Mesenchymal stem cell (in vitro differentiated cells and primary cell): ENCODE measurements around the gene TMEM107.

ENCODE experiments used
- DNase-seq: peaks from one replicate; pipeline ENCODE4 v3.0.0-alpha.2; 2013
- H2AFZ ChIP-seq: one replicate; pipeline ENCODE4 v1.6.1; 2013; ENCODE audit warnings: low read depth, mild to moderate bottlenecking, control low read depth, inconsistent platforms, low read length, moderate library complexity
- H2AK5ac ChIP-seq: 2 replicates; pipeline ENCODE4 v1.6.1; 2013; ENCODE audit warnings: low read length, moderate library complexity, mild to moderate bottlenecking, inconsistent platforms; ENCODE audit not compliant: severe bottlenecking
- H2BK120ac ChIP-seq: one replicate; pipeline ENCODE4 v1.6.1; 2013; ENCODE audit warnings: low read depth, mild to moderate bottlenecking, inconsistent platforms, low read length, moderate library complexity
- H2BK12ac ChIP-seq, 2 experiments: one replicate each; pipeline ENCODE4 v1.6.1; 2013; ENCODE audit warnings: inconsistent platforms in 2 of 2, low read length in 2 of 2, mild to moderate bottlenecking in 2 of 2, moderate library complexity in 2 of 2, control low read depth in 1 of 2
- H2BK15ac ChIP-seq: one replicate; pipeline ENCODE4 v1.6.1; 2013; ENCODE audit warnings: mild to moderate bottlenecking, low read depth, inconsistent platforms; ENCODE audit not compliant: poor library complexity, severe bottlenecking
- H2BK5ac ChIP-seq: 2 replicates; pipeline ENCODE4 v1.6.1; 2013; ENCODE audit warnings: low read depth, mild to moderate bottlenecking, low read length, control low read depth, inconsistent platforms; ENCODE audit not compliant: poor library complexity, severe bottlenecking
- H3K14ac ChIP-seq, 2 experiments: one replicate each; pipeline ENCODE4 v1.6.1; 2013; ENCODE audit warnings: inconsistent platforms in 2 of 2, low read length in 2 of 2, control low read depth in 1 of 2, mild to moderate bottlenecking in 1 of 2, moderate library complexity in 1 of 2
- H3K18ac ChIP-seq, 2 experiments: one replicate each; pipeline ENCODE4 v1.6.1; 2013; ENCODE audit warnings: inconsistent platforms in 2 of 2, low read length in 2 of 2, control low read depth in 1 of 2, low read depth in 1 of 2, mild to moderate bottlenecking in 1 of 2
- H3K23ac ChIP-seq, 2 experiments: one replicate each; pipeline ENCODE4 v1.6.1; 2013; ENCODE audit warnings: inconsistent platforms in 2 of 2, low read length in 2 of 2, mild to moderate bottlenecking in 2 of 2, moderate library complexity in 2 of 2, control low read depth in 1 of 2
- H3K27ac ChIP-seq: 2 replicates; pipeline ENCODE4 v1.5.1; 2013; ENCODE audit warnings: mild to moderate bottlenecking, moderate library complexity, low read length, control low read depth, inconsistent platforms; ENCODE audit not compliant: poor library complexity, severe bottlenecking
- H3K27me3 ChIP-seq, 2 experiments: 2 replicates each; pipeline versions ENCODE4 v1.6.1 to v1.7.0; 2013; ENCODE audit warnings: low read length in 2 of 2, mild to moderate bottlenecking in 2 of 2, moderate library complexity in 2 of 2, control low read depth in 1 of 2, inconsistent platforms in 1 of 2; ENCODE audit not compliant: control insufficient read depth in 1 of 2, insufficient read depth in 1 of 2
- H3K36me3 ChIP-seq, 2 experiments: 2 replicates each; pipeline versions ENCODE4 v1.6.1 to v1.7.0; 2013; ENCODE audit warnings: low read length in 2 of 2, control low read depth in 1 of 2, inconsistent platforms in 1 of 2, low read depth in 1 of 2, mild to moderate bottlenecking in 1 of 2; ENCODE audit not compliant: insufficient read depth in 2 of 2, control insufficient read depth in 1 of 2
- H3K4ac ChIP-seq, 2 experiments: one replicate each; pipeline ENCODE4 v1.6.1; 2013; ENCODE audit warnings: inconsistent platforms in 2 of 2, low read length in 2 of 2, mild to moderate bottlenecking in 2 of 2, moderate library complexity in 2 of 2, control low read depth in 1 of 2, low read depth in 1 of 2
- H3K4me1 ChIP-seq: 2 replicates; pipeline ENCODE4 v1.6.1; 2013; ENCODE audit warnings: low read depth, low read length, control low read depth; ENCODE audit not compliant: control insufficient read depth, insufficient read depth
- H3K4me2 ChIP-seq: 2 replicates; pipeline ENCODE4 v1.6.1; 2013; ENCODE audit warnings: low read length, mild to moderate bottlenecking, inconsistent platforms; ENCODE audit not compliant: poor library complexity, severe bottlenecking
- H3K4me3 ChIP-seq, 2 experiments: 2 replicates each; pipeline versions ENCODE4 v1.5.1 to v1.7.0; 2013; ENCODE audit warnings: low read length in 2 of 2, mild to moderate bottlenecking in 2 of 2, control low read depth in 1 of 2, low read depth in 1 of 2; ENCODE audit not compliant: insufficient read depth in 1 of 2
- H3K79me1 ChIP-seq: replicated peaks from 2 replicates; pipeline ENCODE4 v1.6.1; 2013; ENCODE audit warnings: mild to moderate bottlenecking, control low read depth, low read length, inconsistent platforms; ENCODE audit not compliant: poor library complexity, severe bottlenecking
- H3K9ac ChIP-seq: 2 replicates; pipeline ENCODE4 v1.7.0; 2013; ENCODE audit warnings: mild to moderate bottlenecking, low read length, moderate library complexity
- H3K9me3 ChIP-seq: 2 replicates; pipeline ENCODE4 v1.7.0; 2013; ENCODE audit warnings: mild to moderate bottlenecking, low read length; ENCODE audit not compliant: control insufficient read depth
- H4K8ac ChIP-seq: one replicate; pipeline ENCODE4 v1.6.1; 2013; ENCODE audit warnings: inconsistent platforms, mild to moderate bottlenecking, low read length, moderate library complexity
- H4K91ac ChIP-seq: one replicate; pipeline ENCODE4 v1.6.1; 2013; ENCODE audit warnings: mild to moderate bottlenecking, low read length, inconsistent platforms
- WGBS: methylation state at CpG from one replicate; pipeline ENCODE4 v1.1.7; 2013; ENCODE audit warnings: mixed read lengths; 5-methylcytosine and 5-hydroxymethylcytosine counted together

TMEM107 gene

GRCh38 chr17:8160224-8160577 is 16.0 kb downstream of the TMEM107 start:
- no peak overlapping the region for H3K4me3 ChIP-seq
- H3K27ac ChIP-seq, result no peak overlapping the region
- H3K4me1 ChIP-seq, result peaks cover 38% of the 10 kb centered on the region
- no peak overlapping the region for H4K8ac ChIP-seq
- no peak overlapping the region for H3K14ac ChIP-seq
- H2BK120ac ChIP-seq, result no peak overlapping the region
- WGBS, result 78% methylated on average over 3 of the region's 4 CpGs
- no peaks in the 10 kb centered on the region for H3K27me3 ChIP-seq
- no peak overlapping the region for H4K91ac ChIP-seq
- no peak overlapping the region for H3K9ac ChIP-seq
- H3K9me3 ChIP-seq, result no peaks in the 10 kb centered on the region
- no peak overlapping the region for H3K4me2 ChIP-seq
- H3K4ac ChIP-seq, result no peak overlapping the region
- H2BK5ac ChIP-seq, result no peak overlapping the region
- H3K23ac ChIP-seq, result no peak overlapping the region
- peak; percentile 7 for DNase-seq
- H2BK15ac ChIP-seq, result no peak overlapping the region
- no peak overlapping the region for H2AK5ac ChIP-seq
- peaks cover 24% of the 10 kb centered on the region for H3K79me1 ChIP-seq
- H3K18ac ChIP-seq, result no peak overlapping the region
- H3K36me3 ChIP-seq, result peaks cover 20 to 24% of the 10 kb centered on the region in 2 experiments
- H2BK12ac ChIP-seq, result no peak overlapping the region
- no peak overlapping the region for H2AFZ ChIP-seq

GRCh38 chr17:8159459-8160223 is 16.5 kb downstream of the TMEM107 start:
- WGBS, result 96% methylated on average over 3 of the region's 4 CpGs
- no peak overlapping the region for H4K8ac ChIP-seq

GRCh38 chr17:8159032-8159400 is 17.2 kb downstream of the TMEM107 start:
- H4K8ac ChIP-seq, result no peak overlapping the region
- H3K27ac ChIP-seq, result no peak overlapping the region
- H3K79me1 ChIP-seq, result peaks cover 26% of the 10 kb centered on the region
- H3K27me3 ChIP-seq, result no peaks in the 10 kb centered on the region
- H3K9ac ChIP-seq, result no peak overlapping the region
- no peak overlapping the region for H2AK5ac ChIP-seq
- no peak for DNase-seq
- H2BK15ac ChIP-seq, result no peak overlapping the region
- no peak overlapping the region for H4K91ac ChIP-seq
- no peak overlapping the region for H3K14ac ChIP-seq
- H3K23ac ChIP-seq, result no peak overlapping the region
- no peak overlapping the region for H2AFZ ChIP-seq
- no peaks in the 10 kb centered on the region for H3K9me3 ChIP-seq
- WGBS, result 53% methylated on average over 2 of the region's 3 CpGs
- no peak overlapping the region for H3K4ac ChIP-seq
- H3K4me1 ChIP-seq, result peaks cover 38% of the 10 kb centered on the region
- H3K36me3 ChIP-seq, result peaks cover 20 to 24% of the 10 kb centered on the region in 2 experiments
- H2BK5ac ChIP-seq, result no peak overlapping the region
- no peak overlapping the region for H2BK120ac ChIP-seq
- no peak overlapping the region for H3K4me2 ChIP-seq
- no peak overlapping the region for H3K4me3 ChIP-seq
- no peak overlapping the region for H3K18ac ChIP-seq
- no peak overlapping the region for H2BK12ac ChIP-seq

More at GRCh38 chr17:8159459-8160223, 16.5 kb downstream of the TMEM107 start:
- Histone ChIP-seq H3K23ac (peak overlapping the region in 1 of 2 experiments; percentile 43), H2BK15ac (no peak overlapping the region), H3K36me3 (peaks cover 20 to 24% of the 10 kb centered on the region in 2 experiments), H3K4ac (no peak overlapping the region), H2BK12ac (no peak overlapping the region), H3K4me1 (peaks cover 37% of the 10 kb centered on the region), H3K4me2 (no peak overlapping the region), H4K91ac (no peak overlapping the region), H3K27me3 (no peaks in the 10 kb centered on the region), H3K27ac (no peak overlapping the region), H2BK5ac (no peak overlapping the region), H2BK120ac (no peak overlapping the region), H3K9me3 (no peaks in the 10 kb centered on the region), H3K79me1 (peaks cover 24% of the 10 kb centered on the region), H3K14ac (no peak overlapping the region), H3K4me3 (no peak overlapping the region), H3K9ac (no peak overlapping the region), H2AFZ (no peak overlapping the region), H3K18ac (no peak overlapping the region), H2AK5ac (peak overlapping the region; percentile 33)
- no peak for DNase-seq

GRCh38 chr17:8158267-8159031 is 17.7 kb downstream of the TMEM107 start:
- Histone ChIP-seq H3K4ac (no peak overlapping the region), H2BK5ac (no peak overlapping the region), H3K27me3 (no peaks in the 10 kb centered on the region), H3K36me3 (peaks cover 20 to 24% of the 10 kb centered on the region in 2 experiments), H2BK15ac (no peak overlapping the region), H2BK120ac (no peak overlapping the region), H3K14ac (no peak overlapping the region), H3K9ac (peak overlapping the region; percentile 67), H3K9me3 (no peaks in the 10 kb centered on the region), H3K18ac (no peak overlapping the region), H4K91ac (no peak overlapping the region), H3K4me3 (peak overlapping the region in 1 of 2 experiments; percentile 13), H3K4me2 (no peak overlapping the region), H3K23ac (no peak overlapping the region), H4K8ac (peak overlapping the region; percentile 64), H3K4me1 (peaks cover 34% of the 10 kb centered on the region), H2BK12ac (peak overlapping the region in 1 of 2 experiments; percentile 69), H3K27ac (peak overlapping the region; percentile 42), H2AFZ (no peak overlapping the region), H3K79me1 (peaks cover 26% of the 10 kb centered on the region), H2AK5ac (peak overlapping the region; percentile 50)
- 50% methylated on average over 17 of the region's 20 CpGs for WGBS
- peak; percentile 92 for DNase-seq
